ENCODE results near the gene TNFSF12. TPM values are rescaled to one million over a fixed set of nuclear protein-coding genes. Genes with fewer than 3 reads are reported as not detected.

TNFSF12 gene
- total RNA-seq, 1 experiment from 2014 or later = 8.1 TPM

DNA sequence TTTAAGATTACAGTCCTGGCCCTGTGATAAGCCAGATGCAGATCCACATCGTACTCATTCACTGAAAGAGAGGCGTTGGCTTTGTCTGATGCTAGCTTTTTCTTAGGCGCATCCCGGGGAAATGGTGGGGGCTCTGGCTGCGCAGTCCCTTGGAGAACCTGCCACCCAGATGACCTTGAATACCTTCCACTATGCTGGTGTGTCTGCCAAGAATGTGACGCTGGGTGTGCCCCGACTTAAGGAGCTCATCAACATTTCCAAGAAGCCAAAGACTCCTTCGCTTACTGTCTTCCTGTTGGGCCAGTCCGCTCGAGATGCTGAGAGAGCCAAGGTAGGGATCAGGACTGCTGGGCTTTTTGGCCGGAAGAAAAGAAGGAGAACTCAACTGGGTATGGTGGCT lies 40.7 kb upstream of the TNFSF12 start:
- POLR2A ChIA-PET = interaction anchor here (1.5 kb wide), 2 partner anchors 52 to 76 kb away, joined by 4 to 6 read pairs; partner anchors contain the start of gene MPDU1
- no peak for TF ChIP-seq ATF1 (CRISPR knock-in tag; IDR thresholded peaks at IDR 0.05)
- TF ChIP-seq, protein P1, sequence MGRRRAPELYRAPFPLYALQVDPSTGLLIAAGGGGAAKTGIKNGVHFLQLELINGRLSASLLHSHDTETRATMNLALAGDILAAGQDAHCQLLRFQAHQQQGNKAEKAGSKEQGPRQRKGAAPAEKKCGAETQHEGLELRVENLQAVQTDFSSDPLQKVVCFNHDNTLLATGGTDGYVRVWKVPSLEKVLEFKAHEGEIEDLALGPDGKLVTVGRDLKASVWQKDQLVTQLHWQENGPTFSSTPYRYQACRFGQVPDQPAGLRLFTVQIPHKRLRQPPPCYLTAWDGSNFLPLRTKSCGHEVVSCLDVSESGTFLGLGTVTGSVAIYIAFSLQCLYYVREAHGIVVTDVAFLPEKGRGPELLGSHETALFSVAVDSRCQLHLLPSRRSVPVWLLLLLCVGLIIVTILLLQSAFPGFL (CRISPR knock-in tag; IDR thresholded peaks at IDR 0.05; ENCODE audit: borderline replicate concordance) = no peak
- no peak for TF ChIP-seq ZNF317 (CRISPR knock-in tag; IDR thresholded peaks at IDR 0.05; ENCODE audit: borderline replicate concordance, low read depth)
- no peak for TF ChIP-seq FOXK1 (CRISPR knock-in tag; IDR thresholded peaks at IDR 0.05)
- TF ChIP-seq, protein P2, sequence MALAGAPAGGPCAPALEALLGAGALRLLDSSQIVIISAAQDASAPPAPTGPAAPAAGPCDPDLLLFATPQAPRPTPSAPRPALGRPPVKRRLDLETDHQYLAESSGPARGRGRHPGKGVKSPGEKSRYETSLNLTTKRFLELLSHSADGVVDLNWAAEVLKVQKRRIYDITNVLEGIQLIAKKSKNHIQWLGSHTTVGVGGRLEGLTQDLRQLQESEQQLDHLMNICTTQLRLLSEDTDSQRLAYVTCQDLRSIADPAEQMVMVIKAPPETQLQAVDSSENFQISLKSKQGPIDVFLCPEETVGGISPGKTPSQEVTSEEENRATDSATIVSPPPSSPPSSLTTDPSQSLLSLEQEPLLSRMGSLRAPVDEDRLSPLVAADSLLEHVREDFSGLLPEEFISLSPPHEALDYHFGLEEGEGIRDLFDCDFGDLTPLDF (CRISPR knock-in tag; IDR thresholded peaks at IDR 0.05) = no peak
- TF ChIP-seq, protein P3, sequence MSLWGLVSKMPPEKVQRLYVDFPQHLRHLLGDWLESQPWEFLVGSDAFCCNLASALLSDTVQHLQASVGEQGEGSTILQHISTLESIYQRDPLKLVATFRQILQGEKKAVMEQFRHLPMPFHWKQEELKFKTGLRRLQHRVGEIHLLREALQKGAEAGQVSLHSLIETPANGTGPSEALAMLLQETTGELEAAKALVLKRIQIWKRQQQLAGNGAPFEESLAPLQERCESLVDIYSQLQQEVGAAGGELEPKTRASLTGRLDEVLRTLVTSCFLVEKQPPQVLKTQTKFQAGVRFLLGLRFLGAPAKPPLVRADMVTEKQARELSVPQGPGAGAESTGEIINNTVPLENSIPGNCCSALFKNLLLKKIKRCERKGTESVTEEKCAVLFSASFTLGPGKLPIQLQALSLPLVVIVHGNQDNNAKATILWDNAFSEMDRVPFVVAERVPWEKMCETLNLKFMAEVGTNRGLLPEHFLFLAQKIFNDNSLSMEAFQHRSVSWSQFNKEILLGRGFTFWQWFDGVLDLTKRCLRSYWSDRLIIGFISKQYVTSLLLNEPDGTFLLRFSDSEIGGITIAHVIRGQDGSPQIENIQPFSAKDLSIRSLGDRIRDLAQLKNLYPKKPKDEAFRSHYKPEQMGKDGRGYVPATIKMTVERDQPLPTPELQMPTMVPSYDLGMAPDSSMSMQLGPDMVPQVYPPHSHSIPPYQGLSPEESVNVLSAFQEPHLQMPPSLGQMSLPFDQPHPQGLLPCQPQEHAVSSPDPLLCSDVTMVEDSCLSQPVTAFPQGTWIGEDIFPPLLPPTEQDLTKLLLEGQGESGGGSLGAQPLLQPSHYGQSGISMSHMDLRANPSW (CRISPR knock-in tag; conservative IDR thresholded peaks at IDR 0.05; ENCODE audit: low read depth) = no peak
- TF ChIP-seq, protein P4, sequence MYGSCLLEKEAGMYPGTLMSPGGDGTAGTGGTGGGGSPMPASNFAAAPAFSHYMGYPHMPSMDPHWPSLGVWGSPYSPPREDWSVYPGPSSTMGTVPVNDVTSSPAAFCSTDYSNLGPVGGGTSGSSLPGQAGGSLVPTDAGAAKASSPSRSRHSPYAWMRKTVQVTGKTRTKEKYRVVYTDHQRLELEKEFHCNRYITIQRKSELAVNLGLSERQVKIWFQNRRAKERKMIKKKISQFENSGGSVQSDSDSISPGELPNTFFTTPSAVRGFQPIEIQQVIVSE (CRISPR knock-in tag; IDR thresholded peaks at IDR 0.05; ENCODE audit: borderline replicate concordance) = no peak
- no peak for TF ChIP-seq ZNF416 (CRISPR knock-in tag; IDR thresholded peaks at IDR 0.05)
- TF ChIP-seq ETV6 (CRISPR knock-in tag; IDR thresholded peaks at IDR 0.05) = no peak
- DNase-seq (ENCODE audit: low spot score) = no peak
- Mint-ChIP-seq H3K4me1 (no peaks in the 10 kb centered on the region), H3K9me3 (no peaks in the 10 kb centered on the region), H3K27ac (0 out of 2 replicates have a peak overlapping the region, but pooled peaks have one; percentile 27), H3K36me3 (peaks cover 87% of the 10 kb centered on the region), H3K4me3 (no peak overlapping the region), H3K27me3 (ENCODE audit: low read depth) (no peaks in the 10 kb centered on the region)
- ATAC-seq = no peak
- CTCF ChIA-PET = interaction anchor here (0.9 to 2.6 kb wide), 6 partner anchors 8 to 152 kb away, joined by 3 to 9 read pairs (median 4); no protein-coding TSS in a partner anchor

DNA sequence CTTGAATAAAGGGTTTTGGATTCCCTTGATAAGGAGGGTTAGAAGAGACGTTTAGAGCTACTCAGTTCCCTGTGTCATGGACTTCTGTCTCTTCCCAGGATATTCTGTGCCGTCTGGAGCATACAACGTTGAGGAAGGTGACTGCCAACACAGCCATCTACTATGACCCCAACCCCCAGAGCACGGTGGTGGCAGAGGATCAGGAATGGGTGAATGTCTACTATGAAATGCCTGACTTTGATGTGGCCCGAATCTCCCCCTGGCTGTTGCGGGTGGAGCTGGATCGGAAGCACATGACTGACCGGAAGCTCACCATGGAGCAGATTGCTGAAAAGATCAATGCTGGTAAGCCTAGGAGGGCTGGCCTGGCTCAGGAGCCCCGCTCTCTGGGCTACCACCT lies 40.0 kb upstream of the TNFSF12 start:
- H3K27ac Mint-ChIP-seq = no peak overlapping the region
- H3K27me3 Mint-ChIP-seq (ENCODE audit: low read depth) = no peaks in the 10 kb centered on the region
- ATAC-seq (no peak), DNase-seq (ENCODE audit: low spot score) (no peak)
- TF ChIP-seq ESRRA (CRISPR knock-in tag; IDR thresholded peaks at IDR 0.05; ENCODE audit: borderline replicate concordance) = no peak
- TF ChIP-seq, protein P5, sequence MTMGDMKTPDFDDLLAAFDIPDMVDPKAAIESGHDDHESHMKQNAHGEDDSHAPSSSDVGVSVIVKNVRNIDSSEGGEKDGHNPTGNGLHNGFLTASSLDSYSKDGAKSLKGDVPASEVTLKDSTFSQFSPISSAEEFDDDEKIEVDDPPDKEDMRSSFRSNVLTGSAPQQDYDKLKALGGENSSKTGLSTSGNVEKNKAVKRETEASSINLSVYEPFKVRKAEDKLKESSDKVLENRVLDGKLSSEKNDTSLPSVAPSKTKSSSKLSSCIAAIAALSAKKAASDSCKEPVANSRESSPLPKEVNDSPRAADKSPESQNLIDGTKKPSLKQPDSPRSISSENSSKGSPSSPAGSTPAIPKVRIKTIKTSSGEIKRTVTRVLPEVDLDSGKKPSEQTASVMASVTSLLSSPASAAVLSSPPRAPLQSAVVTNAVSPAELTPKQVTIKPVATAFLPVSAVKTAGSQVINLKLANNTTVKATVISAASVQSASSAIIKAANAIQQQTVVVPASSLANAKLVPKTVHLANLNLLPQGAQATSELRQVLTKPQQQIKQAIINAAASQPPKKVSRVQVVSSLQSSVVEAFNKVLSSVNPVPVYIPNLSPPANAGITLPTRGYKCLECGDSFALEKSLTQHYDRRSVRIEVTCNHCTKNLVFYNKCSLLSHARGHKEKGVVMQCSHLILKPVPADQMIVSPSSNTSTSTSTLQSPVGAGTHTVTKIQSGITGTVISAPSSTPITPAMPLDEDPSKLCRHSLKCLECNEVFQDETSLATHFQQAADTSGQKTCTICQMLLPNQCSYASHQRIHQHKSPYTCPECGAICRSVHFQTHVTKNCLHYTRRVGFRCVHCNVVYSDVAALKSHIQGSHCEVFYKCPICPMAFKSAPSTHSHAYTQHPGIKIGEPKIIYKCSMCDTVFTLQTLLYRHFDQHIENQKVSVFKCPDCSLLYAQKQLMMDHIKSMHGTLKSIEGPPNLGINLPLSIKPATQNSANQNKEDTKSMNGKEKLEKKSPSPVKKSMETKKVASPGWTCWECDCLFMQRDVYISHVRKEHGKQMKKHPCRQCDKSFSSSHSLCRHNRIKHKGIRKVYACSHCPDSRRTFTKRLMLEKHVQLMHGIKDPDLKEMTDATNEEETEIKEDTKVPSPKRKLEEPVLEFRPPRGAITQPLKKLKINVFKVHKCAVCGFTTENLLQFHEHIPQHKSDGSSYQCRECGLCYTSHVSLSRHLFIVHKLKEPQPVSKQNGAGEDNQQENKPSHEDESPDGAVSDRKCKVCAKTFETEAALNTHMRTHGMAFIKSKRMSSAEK (CRISPR knock-in tag; IDR thresholded peaks at IDR 0.05; ENCODE audit: borderline replicate concordance) = no peak
- no peak for TF ChIP-seq NR1H2 (CRISPR knock-in tag; IDR thresholded peaks at IDR 0.05)
- no peak for TF ChIP-seq PRRX2 (CRISPR knock-in tag; IDR thresholded peaks at IDR 0.05)
- TF ChIP-seq, protein P6, sequence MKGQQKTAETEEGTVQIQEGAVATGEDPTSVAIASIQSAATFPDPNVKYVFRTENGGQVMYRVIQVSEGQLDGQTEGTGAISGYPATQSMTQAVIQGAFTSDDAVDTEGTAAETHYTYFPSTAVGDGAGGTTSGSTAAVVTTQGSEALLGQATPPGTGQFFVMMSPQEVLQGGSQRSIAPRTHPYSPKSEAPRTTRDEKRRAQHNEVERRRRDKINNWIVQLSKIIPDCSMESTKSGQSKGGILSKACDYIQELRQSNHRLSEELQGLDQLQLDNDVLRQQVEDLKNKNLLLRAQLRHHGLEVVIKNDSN (CRISPR knock-in tag; IDR thresholded peaks at IDR 0.05) = no peak
- TF ChIP-seq, protein P7, sequence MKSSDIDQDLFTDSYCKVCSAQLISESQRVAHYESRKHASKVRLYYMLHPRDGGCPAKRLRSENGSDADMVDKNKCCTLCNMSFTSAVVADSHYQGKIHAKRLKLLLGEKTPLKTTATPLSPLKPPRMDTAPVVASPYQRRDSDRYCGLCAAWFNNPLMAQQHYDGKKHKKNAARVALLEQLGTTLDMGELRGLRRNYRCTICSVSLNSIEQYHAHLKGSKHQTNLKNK (CRISPR knock-in tag; IDR thresholded peaks at IDR 0.05) = no peak
- no peak for TF ChIP-seq ZNF219 (CRISPR knock-in tag; IDR thresholded peaks at IDR 0.05; ENCODE audit: borderline replicate concordance)
- TF ChIP-seq, protein P8, sequence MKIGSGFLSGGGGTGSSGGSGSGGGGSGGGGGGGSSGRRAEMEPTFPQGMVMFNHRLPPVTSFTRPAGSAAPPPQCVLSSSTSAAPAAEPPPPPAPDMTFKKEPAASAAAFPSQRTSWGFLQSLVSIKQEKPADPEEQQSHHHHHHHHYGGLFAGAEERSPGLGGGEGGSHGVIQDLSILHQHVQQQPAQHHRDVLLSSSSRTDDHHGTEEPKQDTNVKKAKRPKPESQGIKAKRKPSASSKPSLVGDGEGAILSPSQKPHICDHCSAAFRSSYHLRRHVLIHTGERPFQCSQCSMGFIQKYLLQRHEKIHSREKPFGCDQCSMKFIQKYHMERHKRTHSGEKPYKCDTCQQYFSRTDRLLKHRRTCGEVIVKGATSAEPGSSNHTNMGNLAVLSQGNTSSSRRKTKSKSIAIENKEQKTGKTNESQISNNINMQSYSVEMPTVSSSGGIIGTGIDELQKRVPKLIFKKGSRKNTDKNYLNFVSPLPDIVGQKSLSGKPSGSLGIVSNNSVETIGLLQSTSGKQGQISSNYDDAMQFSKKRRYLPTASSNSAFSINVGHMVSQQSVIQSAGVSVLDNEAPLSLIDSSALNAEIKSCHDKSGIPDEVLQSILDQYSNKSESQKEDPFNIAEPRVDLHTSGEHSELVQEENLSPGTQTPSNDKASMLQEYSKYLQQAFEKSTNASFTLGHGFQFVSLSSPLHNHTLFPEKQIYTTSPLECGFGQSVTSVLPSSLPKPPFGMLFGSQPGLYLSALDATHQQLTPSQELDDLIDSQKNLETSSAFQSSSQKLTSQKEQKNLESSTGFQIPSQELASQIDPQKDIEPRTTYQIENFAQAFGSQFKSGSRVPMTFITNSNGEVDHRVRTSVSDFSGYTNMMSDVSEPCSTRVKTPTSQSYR (CRISPR knock-in tag; IDR thresholded peaks at IDR 0.05) = no peak
- TF ChIP-seq, protein P9, sequence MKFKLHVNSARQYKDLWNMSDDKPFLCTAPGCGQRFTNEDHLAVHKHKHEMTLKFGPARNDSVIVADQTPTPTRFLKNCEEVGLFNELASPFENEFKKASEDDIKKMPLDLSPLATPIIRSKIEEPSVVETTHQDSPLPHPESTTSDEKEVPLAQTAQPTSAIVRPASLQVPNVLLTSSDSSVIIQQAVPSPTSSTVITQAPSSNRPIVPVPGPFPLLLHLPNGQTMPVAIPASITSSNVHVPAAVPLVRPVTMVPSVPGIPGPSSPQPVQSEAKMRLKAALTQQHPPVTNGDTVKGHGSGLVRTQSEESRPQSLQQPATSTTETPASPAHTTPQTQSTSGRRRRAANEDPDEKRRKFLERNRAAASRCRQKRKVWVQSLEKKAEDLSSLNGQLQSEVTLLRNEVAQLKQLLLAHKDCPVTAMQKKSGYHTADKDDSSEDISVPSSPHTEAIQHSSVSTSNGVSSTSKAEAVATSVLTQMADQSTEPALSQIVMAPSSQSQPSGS (CRISPR knock-in tag; IDR thresholded peaks at IDR 0.05; ENCODE audit: borderline replicate concordance, low read depth) = no peak
- H3K4me3 Mint-ChIP-seq = no peak overlapping the region
- H3K4me1 Mint-ChIP-seq = no peaks in the 10 kb centered on the region
- ChIA-PET POLR2A (interaction anchor here (1.5 kb wide), 1 partner anchor 51 kb away, joined by 4 read pairs; no protein-coding TSS in a partner anchor), CTCF (interaction anchor here (1.0 to 2.0 kb wide), 5 partner anchors 14 to 172 kb away, joined by 3 to 7 read pairs (median 6); partner anchors contain the start of genes ACAP1 and PLSCR3)
- H3K9me3 Mint-ChIP-seq = no peaks in the 10 kb centered on the region
- peaks cover 86% of the 10 kb centered on the region for H3K36me3 Mint-ChIP-seq

Measured in WTC11 (cell line).